ENCODE results near the gene CCL13.

CCL13 gene

DNA sequence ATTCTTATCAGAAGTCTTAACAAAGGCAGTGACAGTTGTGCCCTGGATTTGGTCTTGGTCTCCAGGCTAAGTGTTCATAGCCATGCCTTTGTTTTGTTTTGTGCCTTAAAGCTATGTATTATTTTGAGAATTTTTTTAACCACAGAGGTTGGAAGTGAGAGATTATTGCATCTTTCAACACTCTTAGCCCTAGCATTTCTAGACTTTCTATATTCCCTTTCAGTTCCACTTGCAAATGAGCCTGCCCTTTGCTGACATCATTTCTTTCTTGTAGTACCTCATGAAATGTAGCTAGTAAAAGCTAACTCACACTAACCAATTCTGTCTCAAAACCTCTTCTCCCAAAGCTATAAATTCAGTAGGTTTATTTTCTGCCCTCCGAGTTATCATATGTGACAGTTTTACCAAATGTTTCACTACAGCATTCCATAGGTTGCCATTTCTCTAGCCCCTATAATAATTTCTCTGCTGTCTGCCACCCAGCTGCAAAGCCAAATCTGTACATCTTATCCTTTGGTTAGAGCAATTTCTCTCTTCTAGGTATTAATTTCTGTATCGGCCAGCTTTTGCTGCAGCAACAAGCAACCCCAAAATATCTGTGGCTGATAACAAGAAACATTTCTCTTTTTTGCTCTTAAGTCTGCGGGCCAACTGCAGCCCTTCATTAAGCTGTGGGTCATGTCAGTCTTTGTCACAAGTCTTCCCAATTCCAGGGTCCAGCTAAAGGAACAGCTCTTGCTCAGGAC lies 21.0 kb downstream of the CCL13 start:
- no peak for DNase-seq
- in situ Hi-C loops (cut with MboI; ENCODE audit: low pct_unique_long_range_greater_than_20kb, low sequenced_read_pairs), result no loop called here

DNA sequence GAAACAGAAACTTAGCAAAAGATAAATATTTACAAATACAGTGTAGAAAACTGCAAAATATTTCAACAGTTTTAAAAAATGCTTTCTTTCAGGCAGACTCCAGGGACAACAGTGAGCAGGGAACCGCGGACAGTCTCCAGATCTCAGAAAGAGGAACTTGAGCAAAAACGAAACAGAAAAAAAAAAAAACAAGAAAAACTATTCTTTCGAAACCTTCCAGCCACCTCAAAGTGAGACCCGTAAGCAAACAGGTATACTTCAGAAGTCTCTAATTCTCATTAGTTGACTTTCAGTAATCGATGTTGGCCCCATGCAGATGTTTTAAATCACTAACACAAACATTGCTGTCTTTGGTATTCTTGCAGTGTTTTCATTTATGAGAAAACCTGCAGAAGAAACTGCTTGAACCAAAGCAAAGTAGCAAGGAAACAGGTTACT lies 22.4 kb downstream of the CCL13 start:
- peak; percentile 71 for DNase-seq

DNA sequence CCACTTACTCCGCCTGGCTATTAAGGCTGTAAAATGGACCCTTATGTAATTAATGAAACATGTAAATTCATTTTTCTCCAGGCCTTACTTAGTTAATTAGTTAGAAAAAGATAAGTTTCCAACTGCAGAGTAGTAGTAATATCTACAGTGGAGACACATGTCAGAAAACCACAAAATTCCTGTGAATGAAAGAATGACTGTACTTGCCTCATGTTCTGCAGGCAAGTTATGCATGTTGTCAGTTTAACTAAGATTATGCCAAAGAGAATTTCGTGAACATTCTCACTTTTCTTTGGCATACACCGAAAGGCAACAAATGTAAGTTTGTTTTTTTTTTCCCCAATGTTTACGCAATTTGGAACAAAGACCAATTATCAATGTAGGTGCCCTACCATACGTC lies 23.6 kb downstream of the CCL13 start:
- DNase-seq, result no peak
- in situ Hi-C loops (cut with MboI; ENCODE audit: low pct_unique_long_range_greater_than_20kb, low sequenced_read_pairs), result no loop called here

More for the DNA sequence above, 22.4 kb downstream of the CCL13 start:
- in situ Hi-C loops (cut with MboI; ENCODE audit: low pct_unique_long_range_greater_than_20kb, low sequenced_read_pairs), result no loop called here

DNA sequence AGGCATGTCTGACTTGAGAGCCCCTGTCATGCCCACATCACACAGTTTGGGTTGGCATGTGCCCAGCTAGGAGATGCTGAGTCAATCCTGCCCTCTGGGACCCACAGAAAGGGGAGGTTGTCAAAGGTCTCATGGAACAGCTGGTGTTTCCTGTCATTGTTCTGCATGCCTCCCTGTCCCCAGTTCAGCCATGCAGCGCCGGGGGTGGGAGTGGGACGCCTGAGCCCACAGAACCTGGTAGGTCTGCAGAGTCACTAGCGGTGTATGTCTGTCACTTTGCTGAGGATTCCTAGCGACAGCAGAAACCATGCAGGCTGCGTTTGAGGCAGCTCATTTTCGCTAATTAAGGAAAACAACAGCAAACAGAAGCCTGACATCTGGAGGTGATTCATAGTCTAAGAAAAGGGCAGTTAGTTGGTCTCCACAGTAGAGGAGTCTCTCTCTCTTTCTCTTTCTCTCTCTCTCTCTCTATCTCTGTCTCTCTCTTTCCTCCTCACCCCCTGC lies 26.4 kb downstream of the CCL13 start:
- DNase-seq, result peak; percentile 13
- in situ Hi-C loops (cut with MboI; ENCODE audit: low pct_unique_long_range_greater_than_20kb, low sequenced_read_pairs), result no loop called here

DNA sequence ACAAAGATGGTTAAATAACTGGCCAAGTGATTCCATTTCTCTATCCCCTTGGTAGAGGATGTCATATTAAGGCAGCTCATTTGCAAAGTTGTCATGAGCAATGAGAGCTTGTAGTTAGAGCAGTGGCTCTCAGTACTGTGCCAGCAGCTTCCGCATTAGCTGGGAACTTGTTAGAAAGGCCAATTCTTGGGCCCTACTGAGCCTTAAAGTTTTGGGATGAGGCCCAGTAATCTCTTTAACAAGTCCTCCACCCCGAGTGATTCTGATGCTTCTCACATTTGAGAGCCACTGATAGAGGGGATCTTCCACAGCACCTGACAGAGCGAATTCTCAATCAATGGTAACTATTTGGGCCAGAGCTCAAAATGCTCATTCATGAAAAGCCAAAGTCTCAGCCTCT lies 26.9 kb downstream of the CCL13 start:
- DNase-seq, result no peak
- in situ Hi-C loops (cut with MboI; ENCODE audit: low pct_unique_long_range_greater_than_20kb, low sequenced_read_pairs), result no loop called here

DNA sequence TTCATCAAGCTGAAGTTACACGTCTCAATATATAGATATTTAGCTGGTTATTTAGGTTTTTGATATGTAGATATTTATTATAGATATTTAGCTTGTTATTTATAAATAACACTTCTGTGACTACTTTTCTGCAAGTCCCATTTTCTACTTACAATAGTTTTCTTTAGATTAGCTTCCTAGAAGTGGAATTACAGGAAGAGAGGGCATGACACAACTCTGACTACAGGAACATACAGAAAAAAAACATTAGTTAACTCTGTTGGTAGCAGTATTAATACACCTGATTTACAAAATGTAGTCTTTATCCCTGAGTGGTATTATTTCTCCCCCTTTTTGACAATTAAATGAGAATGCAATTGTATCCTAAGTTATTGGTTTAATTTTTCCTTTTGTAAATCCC lies 28.0 kb downstream of the CCL13 start:
- no peak for DNase-seq
- in situ Hi-C loops (cut with MboI; ENCODE audit: low pct_unique_long_range_greater_than_20kb, low sequenced_read_pairs), result no loop called here

DNA sequence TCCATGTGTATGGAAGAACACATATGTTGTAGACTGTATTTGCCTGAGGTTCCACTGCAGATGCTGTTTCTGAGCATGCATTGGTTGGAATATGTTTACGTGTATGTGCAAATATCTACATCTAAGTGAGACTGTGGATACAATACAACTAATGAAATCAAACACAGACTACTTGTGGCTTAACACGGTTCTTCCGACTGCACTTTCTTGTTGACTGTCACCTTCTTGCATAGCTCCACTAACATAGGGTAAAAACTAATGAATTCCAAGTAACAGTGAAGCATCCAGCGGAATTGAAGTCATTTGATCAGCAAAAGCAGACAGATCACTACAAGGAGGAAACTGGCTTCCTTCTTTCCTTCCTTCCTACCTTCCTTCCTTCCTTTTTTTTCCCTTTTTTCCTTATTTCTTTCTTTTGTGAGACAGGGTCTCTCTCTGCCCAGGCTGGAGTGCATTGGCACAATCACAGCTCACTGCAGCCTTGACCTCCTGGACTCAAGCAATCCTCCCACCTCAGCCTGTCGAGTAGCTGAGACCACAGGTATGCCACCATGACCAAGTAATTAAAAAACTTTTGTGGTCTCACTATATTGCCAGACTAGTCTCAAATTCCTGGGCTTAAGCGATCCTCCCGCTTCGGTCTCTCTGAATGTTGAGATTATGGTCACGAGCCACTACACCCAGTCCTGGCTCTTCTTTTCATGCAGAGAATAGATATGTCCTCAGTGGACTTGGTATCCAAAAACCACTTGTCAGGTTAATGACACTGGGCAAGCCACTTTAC lies 28.7 kb downstream of the CCL13 start:
- in situ Hi-C loops (cut with MboI; ENCODE audit: low pct_unique_long_range_greater_than_20kb, low sequenced_read_pairs), result no loop called here
- DNase-seq, result no peak

DNA sequence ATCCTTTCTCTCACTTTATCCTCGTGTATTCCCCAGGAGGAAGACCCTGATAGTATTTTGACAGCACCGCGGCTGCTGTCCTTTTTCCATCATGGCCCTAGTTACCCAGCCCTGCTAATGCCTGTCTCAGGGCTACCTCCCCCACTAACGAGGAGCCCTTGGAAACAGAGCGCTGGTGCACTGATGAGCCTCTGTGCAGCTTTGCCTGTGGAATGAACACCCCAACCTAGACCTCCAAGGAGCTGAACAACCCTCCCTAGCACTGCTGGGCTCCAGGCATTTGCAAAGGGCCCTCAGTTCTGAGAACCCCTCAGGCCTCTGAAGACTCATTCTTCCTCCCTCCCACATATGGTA lies 30.0 kb downstream of the CCL13 start:
- in situ Hi-C loops (cut with MboI; ENCODE audit: low pct_unique_long_range_greater_than_20kb, low sequenced_read_pairs), result no loop called here
- no peak for DNase-seq

DNA sequence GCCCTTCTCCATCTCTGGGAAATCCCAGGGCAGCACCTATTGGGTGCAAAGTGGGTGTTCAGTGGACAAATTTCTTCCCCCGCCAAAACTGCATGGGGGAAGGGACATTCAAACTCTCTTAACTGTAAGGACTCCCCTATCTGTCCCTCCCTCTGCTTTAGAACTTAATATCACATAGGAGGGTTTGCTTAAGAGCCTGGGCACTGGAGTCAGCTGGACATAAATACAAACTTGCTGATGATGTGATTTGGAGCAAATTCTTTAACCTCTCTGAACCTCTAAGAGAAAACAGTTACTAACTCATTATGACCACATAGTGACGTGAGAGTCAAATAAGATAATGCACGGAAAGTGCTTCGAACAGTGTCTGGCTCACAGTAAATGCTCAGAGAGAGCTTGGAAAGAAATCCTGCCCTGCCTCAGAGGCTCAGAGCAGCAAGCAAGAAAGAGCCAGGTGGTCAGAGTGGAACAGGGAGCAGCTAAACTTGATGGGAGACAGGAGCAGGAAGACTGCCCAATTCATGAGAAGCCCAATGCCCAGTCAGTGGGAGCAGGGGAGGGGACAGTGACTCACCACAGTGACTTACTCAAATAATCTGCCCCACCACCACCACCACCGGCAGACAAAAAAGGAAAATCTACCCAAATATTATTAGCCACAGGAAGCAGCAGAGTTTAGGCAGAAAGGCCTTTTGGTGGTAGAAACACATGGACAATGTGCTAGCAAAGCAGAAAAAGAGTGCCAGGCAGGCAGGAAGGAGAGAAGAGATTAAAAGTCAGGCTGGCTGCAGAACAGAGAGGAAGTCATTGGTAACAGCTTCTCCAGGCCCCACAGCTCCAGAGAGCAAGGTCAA lies 30.6 kb downstream of the CCL13 start:
- in situ Hi-C loops (cut with MboI; ENCODE audit: low pct_unique_long_range_greater_than_20kb, low sequenced_read_pairs), result no loop called here
- no peak for DNase-seq

DNA sequence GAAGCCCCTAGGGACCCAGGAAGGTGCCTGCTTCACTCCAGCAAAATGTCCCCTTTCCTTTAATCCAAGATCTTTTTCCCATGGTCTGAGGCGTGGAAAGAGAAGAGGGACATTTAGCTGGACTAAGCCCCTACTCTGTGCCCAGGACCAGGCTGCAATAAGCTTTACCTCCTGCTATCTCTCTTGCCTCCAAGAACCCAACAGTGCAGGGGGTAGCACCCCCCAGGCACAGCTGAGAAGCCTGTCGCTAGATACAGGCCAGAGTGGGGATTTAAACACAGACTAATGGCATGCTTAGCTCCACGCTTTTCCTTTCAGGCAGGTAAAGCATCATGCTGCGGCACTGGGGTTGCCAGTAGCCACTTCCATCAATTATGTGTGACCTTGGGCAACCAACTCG lies 31.3 kb downstream of the CCL13 start:
- in situ Hi-C loops (cut with MboI; ENCODE audit: low pct_unique_long_range_greater_than_20kb, low sequenced_read_pairs), result no loop called here
- no peak for DNase-seq

DNA sequence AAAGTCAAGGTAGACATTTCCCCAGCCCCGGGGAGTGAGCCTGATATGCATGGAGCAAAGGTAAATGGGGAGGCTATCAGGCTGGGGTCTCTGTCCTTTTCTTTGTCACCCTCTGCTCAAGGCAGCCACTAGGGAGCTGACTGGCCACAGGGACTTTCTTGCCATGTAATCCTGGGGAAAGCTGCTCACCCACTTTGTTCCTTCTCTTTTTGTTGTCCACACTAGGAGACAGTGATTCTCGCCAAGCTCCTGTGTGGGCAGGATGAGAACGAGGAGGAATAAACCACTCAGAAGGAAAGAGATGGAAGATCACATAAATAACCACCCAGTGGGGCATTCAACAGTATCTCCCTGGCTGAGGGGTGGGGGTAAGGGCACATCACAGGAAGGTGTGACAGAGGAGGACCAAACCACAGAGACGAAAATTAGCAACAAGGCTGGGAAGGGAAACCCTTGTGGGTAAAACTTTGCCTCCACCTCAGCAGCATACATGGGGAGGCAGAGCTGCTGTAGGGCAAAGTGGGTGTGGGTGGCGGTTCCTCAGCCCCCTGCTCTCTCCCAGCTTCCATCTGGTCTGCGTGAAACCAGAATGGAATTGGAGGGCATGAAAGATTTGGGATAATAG lies 33.0 kb downstream of the CCL13 start:
- no peak for DNase-seq
- in situ Hi-C loops (cut with MboI; ENCODE audit: low pct_unique_long_range_greater_than_20kb, low sequenced_read_pairs), result no loop called here

DNA sequence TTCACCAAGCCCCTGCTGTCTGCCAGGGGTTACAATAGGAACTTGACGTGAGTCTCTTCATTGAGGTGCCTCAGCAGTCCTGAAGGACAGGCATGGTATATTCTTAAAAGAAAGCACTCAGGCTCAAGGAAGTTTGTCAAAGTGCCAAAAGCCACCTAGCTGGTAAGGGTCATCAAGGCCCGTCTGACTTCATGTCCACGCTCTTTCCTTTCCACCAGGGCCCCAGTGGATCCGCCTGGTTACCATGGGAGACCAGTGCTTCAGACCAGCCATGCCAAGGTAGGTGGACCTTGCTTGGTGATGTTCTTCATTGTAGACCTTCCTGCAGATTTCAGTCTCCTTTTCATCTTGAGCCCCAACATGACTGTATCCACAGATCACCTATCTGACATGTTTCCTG lies 34.4 kb downstream of the CCL13 start:
- in situ Hi-C loops (cut with MboI; ENCODE audit: low pct_unique_long_range_greater_than_20kb, low sequenced_read_pairs), result no loop called here
- DNase-seq, result no peak

DNA sequence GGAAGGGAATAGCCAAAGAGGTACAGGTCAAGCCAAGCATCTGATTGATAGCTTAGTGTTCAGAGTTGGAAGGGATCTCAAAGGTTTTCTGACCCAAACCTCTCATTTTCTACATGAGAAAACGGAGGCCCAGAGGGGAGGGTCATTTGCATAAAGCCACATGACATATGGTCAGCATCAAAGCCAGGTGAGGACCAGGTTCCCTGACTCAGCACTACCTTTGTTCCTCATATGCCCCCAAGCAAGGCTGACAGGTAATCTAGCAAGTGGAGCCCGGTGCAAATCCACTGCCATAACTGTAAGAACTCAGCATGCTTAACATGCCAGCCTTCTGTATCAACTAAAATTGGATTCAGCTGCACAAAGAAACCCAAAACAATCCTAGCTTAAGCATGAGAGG lies 35.0 kb downstream of the CCL13 start:
- no peak for DNase-seq
- in situ Hi-C loops (cut with MboI; ENCODE audit: low pct_unique_long_range_greater_than_20kb, low sequenced_read_pairs), result no loop called here

DNA sequence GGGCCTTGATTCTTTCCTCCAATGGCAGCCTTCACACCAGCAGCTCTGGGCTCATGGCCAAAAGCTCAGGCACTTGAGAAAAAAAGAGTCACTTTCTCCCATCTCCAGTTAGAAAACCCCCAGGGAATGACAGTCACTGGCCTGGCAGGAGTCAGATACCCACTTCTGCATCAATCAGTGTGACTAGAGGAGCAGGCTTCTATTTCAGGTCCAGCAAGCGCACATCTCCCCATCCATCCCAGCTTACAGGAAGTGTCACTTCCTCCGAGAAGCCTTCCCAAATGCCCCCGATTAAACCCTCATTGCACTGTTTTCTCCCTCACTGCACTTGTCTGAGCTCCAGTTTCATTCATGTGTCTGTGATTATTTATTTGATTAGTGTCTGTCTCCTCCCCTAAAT lies 37.1 kb downstream of the CCL13 start:
- in situ Hi-C loops (cut with MboI; ENCODE audit: low pct_unique_long_range_greater_than_20kb, low sequenced_read_pairs), result no loop called here
- no peak for DNase-seq

DNA sequence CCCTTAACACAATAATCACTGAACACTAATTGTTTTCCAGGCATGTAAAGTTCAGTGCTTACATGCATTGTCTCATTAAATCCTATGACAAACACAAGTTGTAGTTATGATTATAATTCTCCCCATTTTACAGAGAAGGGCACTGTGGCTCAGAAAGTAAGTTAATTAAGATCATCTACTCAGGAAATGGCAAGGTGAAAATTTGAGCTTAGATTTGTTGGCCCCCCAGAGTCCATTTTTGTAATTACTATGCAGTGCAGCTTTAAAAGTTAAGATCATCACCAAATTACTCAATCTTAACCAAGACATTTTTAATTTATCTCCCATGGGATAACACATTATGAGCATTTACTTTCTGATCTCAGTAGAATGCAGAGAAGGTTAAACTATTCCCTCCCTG lies 41.0 kb downstream of the CCL13 start:
- DNase-seq, result no peak
- in situ Hi-C loops (cut with MboI; ENCODE audit: low pct_unique_long_range_greater_than_20kb, low sequenced_read_pairs), result no loop called here

DNA sequence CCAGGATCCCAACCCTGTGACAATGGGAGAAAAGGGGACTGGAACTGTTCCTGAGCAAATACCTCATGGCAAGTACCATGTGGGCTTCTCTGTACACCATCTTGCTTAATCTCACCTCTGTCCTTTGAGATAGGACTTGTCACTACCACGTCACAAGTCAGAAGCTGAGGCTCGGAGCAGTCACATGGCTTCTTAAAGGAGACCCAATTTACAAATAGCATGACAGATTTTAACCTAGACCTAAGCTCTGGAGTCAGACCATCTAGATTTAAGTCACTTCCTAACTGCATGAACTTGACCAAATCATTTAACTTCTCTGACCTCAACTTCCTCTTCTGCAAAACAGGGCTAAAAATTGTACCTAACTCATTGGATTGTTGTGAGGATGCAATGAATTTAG lies 42.7 kb downstream of the CCL13 start:
- in situ Hi-C loops (cut with MboI; ENCODE audit: low pct_unique_long_range_greater_than_20kb, low sequenced_read_pairs), result no loop called here
- DNase-seq, result peak; percentile 38

DNA sequence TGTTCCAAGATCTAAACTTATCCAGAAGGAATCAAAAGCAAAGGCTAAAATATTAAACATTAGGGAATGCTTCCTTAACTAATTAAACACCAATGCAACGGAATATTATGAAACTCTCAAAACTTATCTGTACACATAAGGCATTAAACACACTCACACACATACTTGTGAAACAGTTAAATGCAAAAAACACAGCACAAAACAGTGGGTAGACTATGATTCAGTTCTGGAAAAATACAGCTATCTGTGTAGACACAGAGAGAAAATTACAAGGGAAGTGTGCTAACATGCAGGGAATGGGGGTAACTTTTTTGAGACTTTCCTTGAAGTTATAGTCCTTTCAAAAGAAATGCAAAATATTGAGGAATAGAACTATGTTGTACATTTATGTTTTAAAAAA lies 43.4 kb downstream of the CCL13 start:
- DNase-seq, result no peak
- in situ Hi-C loops (cut with MboI; ENCODE audit: low pct_unique_long_range_greater_than_20kb, low sequenced_read_pairs), result loop anchor here (25.0 kb wide), 1 partner anchor 713 kb away; the partner anchor contains the start of genes FNDC8 and RAD51D

DNA sequence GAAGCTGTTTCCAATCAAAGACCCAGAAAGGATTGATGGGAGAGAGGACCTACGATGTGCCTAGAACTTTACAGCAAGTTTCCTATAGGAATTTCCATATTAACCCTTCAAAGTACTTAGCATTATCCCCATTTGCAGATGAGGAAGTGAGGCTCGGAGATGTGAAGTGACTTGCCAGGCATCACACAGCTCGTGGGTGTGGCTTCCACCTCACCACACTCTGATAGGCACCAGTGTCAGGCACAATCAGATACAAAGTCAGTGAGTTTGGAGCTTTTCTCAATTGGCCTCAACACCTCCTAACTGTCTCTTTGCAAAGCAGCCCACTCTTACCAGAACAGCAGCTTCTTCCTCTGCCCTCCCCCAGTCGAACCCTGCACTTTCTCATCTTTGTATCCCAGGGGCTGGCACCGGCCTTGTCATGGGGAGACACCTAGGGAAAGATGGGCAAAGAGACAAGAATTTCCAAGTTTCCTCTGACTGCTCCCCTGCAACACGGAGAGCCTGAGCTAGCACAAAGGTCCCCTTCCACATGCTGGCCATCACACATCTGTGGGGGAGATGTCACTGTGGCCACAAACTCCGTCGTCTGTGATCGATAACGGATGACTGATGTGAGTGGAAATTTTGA lies 44.1 kb downstream of the CCL13 start:
- DNase-seq, result no peak
- in situ Hi-C loops (cut with MboI; ENCODE audit: low pct_unique_long_range_greater_than_20kb, low sequenced_read_pairs), result loop anchor here (25.0 kb wide), 1 partner anchor 712 kb away; the partner anchor contains the start of genes FNDC8 and RAD51D

DNA sequence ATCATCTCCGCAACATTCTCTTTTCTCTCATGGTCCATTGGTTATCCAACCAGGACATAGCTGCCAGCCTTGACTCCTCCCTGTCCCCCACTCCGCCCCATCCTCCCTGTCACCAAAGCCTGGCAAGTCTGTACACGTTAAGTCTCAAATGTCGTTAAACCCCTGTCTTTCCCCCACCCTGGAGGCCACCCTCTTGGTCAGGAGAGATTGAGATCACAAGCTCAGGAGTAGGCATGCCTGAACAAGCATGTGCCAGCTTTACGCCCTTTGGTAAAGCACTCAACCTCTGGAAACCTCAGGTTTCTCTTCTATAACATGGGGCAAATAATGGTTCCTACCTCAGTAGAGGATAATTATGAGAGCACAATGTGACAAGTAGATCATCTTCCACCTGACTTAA lies 44.9 kb downstream of the CCL13 start:
- in situ Hi-C loops (cut with MboI; ENCODE audit: low pct_unique_long_range_greater_than_20kb, low sequenced_read_pairs), result loop anchor here (25.0 kb wide), 1 partner anchor 711 kb away; the partner anchor contains the start of genes FNDC8 and RAD51D
- no peak for DNase-seq
